CD4-positive, alpha-beta T cell treated with Interleukin-4 for 1 hour (primary cell): ENCODE data around the gene GJA1.

ENCODE experiments used
- DNase-seq, 2 donors: peaks; one replicate each; pipeline ENCODE4 v3.0.0-alpha.2; 2020 to 2022

Gene GJA1

DNA sequence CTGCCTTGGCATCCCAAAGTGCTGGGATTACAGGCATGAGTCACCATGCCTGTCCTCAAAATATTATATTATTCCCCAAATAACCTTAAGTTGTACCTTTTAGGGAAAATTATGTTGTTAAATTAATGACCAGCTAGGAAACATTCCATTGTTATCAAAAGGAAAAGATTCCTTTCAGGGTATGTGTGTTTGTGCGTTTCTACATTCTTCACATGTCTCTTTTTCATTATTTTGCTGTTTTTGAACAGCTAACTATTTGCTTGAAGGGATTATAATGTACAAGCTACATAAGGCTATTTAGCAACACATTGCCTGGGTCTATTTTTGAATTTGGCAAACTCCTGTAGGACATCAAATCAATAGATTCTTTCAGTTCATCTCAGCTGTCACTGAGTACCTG is 57.1 kb downstream of the GJA1 start:
- no peak for DNase-seq

- no peak for DNase-seq
Observed at GRCh38 chr6:121497970-121498375, 62.5 kb downstream of the GJA1 start.

- DNase-seq: no peak
Observed at GRCh38 chr6:121498481-121499276, 63.2 kb downstream of the GJA1 start.
